K562 (cell line): ENCODE results near the gene BSCL2. TPM values are rescaled to one million over a fixed set of nuclear protein-coding genes. Genes with fewer than 3 reads are reported as not detected.

Experiments
- ARNT ChIP-seq, 2 experiments: fragments of 450-650 bp; IDR thresholded peaks; 2 replicates each; pipeline ENCODE4 v1.6.1; 2016; ENCODE audit warnings: mild to moderate bottlenecking in 1 of 2
- ATF3 ChIP-seq, 2 experiments: fragments of 450-650 bp in 1 of 2; sonication (generic) in 1 of 2; formaldehyde crosslinking in 1 of 2; IDR thresholded peaks in 1 of 2; conservative IDR thresholded peaks in 1 of 2; 2 replicates each; pipeline versions ENCODE4 v1.6.1 to v1.8.1; 2016 to 2023; ENCODE audit warnings: mild to moderate bottlenecking in 2 of 2, moderate library complexity in 2 of 2, inconsistent platforms in 1 of 2, missing genetic modification reagents in 1 of 2
- CXXC5 ChIP-seq: fragments of 250-450 bp; sonication (Bioruptor Pico); IDR thresholded peaks from 2 replicates; pipeline ENCODE4 v1.8.0; 2022; ENCODE audit warnings: inconsistent platforms, mild to moderate bottlenecking, moderate library complexity
- E4F1 ChIP-seq: fragments of 250-450 bp; sonication (Bioruptor Pico); IDR thresholded peaks from 2 replicates; pipeline ENCODE4 v1.5.0; 2021; ENCODE audit warnings: mild to moderate bottlenecking, borderline replicate concordance
- FOXJ3 ChIP-seq: sonication (generic); formaldehyde crosslinking; IDR thresholded peaks from 2 replicates; pipeline ENCODE4 v1.4.0; 2020; ENCODE audit warnings: mild to moderate bottlenecking, missing genetic modification reagents
- HNRNPUL1 ChIP-seq: fragments of 200-400 bp; formaldehyde crosslinking; IDR thresholded peaks from 2 replicates; pipeline ENCODE4 v1.6.1; 2017; ENCODE audit warnings: low read length
- MCM3 ChIP-seq: fragments of 450-650 bp; IDR thresholded peaks from 2 replicates; pipeline ENCODE4 v1.6.1; 2016
- MIER1 ChIP-seq: fragments of 450-650 bp; IDR thresholded peaks from 2 replicates; pipeline ENCODE4 v1.6.1; 2016; ENCODE audit warnings: antibody characterized with exemption, mild to moderate bottlenecking, low read depth
- NCOA2 ChIP-seq, 2 experiments: fragments of 450-650 bp; IDR thresholded peaks; 2 replicates each; pipeline ENCODE4 v1.6.1; 2018; ENCODE audit warnings: mild to moderate bottlenecking in 2 of 2, moderate library complexity in 1 of 2; ENCODE audit not compliant: partially characterized antibody in 2 of 2
- NFIX ChIP-seq: fragments of 250-450 bp; sonication (Bioruptor Pico); IDR thresholded peaks from 2 replicates; pipeline ENCODE4 v1.4.0; 2020; ENCODE audit warnings: low read depth, mild to moderate bottlenecking, moderate library complexity
- RCOR1 ChIP-seq, 2 experiments: IDR thresholded peaks; 2 replicates each; pipeline ENCODE4 v1.6.1; 2012; ENCODE audit warnings: low read depth in 2 of 2, low read length in 2 of 2, borderline replicate concordance in 1 of 2, improper control_type of control experiment in 1 of 2
- RNF2 ChIP-seq: sonication (generic); IDR thresholded peaks from 2 replicates; pipeline ENCODE4 v1.6.1; 2016
- SFPQ ChIP-seq: fragments of 200-400 bp; formaldehyde crosslinking; IDR thresholded peaks from 2 replicates; pipeline ENCODE4 v1.6.1; 2017; ENCODE audit warnings: mild to moderate bottlenecking, low read depth, low read length, moderate library complexity
- USF2 ChIP-seq: sonication (generic); formaldehyde crosslinking; IDR thresholded peaks from 2 replicates; pipeline ENCODE4 v1.5.0; 2020; ENCODE audit warnings: missing genetic modification reagents
- ZC3H8 ChIP-seq: fragments of 450-650 bp; IDR thresholded peaks from 2 replicates; pipeline ENCODE4 v1.6.1; 2017
- ZEB2 ChIP-seq: fragments of 450-650 bp; IDR thresholded peaks from 2 replicates; pipeline ENCODE4 v1.6.1; 2016
- ZFP36 ChIP-seq: fragments of 150-350 bp; IDR thresholded peaks from 2 replicates; pipeline ENCODE4 v1.6.1; 2018; ENCODE audit warnings: low read length, low read depth; ENCODE audit not compliant: partially characterized antibody
- ZNF175 ChIP-seq: fragments of 200-800 bp; sonication (Bioruptor generic); IDR thresholded peaks from 2 replicates; pipeline ENCODE4 v1.6.1; 2016; ENCODE audit warnings: low read depth, mild to moderate bottlenecking, missing genetic modification characterization, missing compliant biosample characterization
- ZNF239 ChIP-seq: fragments of 250-450 bp; sonication (Bioruptor Pico); IDR thresholded peaks from 2 replicates; pipeline ENCODE4 v1.4.0; 2020; ENCODE audit warnings: mild to moderate bottlenecking
- ZNF449 ChIP-seq: fragments of 250-450 bp; sonication (Bioruptor Pico); IDR thresholded peaks from 2 replicates; pipeline ENCODE4 v1.8.0; 2022; ENCODE audit warnings: moderate library complexity, mild to moderate bottlenecking, inconsistent platforms
- polyA plus RNA-seq, 8 experiments: library from polyadenylated mRNA; depleted of rRNA in 4 of 8; stranded (reverse) in 5 of 8; unstranded in 3 of 8; fragments of >200 nt; fragmentation: Nextera tagmentation in 2 of 8; fragmentation: Illumina TruSeq in 1 of 8; extraction: Ambion mirVana in 2 of 8; extraction: Trizol in 1 of 8; gene quantifications; 2 replicates each; pipeline versions ENCODE4 v1.2.1 to v1.2.3, GENCODE V29; 2011 to 2014; ENCODE audit warnings: inconsistent platforms in 1 of 8, missing spikeins in 1 of 8
- total RNA-seq, 7 experiments: library from RNA; depleted of rRNA in 6 of 7; stranded (reverse); fragments of >200 nt in 6 of 7; fragmentation: Illumina TruSeq in 2 of 7; extraction: Trizol in 2 of 7; gene quantifications; 2 replicates each; pipeline versions ENCODE4 v1.2.1 to v1.2.3, GENCODE V29; 2011 to 2021; ENCODE audit warnings: low replicate concordance in 1 of 7

BSCL2 gene
- total and polyA plus RNA-seq, 9 of the 15 experiments (the other 6 are each of a cell fraction or from before 2014, with no cell fraction given), result 18.9 to 51.7 (median 35.2) TPM

- TF ChIP-seq ATF3 (IDR thresholded peaks at IDR 0.05) (no peak), ATF3 (CRISPR knock-in tag; conservative IDR thresholded peaks at IDR 0.05) (0 out of 2 replicates have a peak, but pooled peaks have one; percentile 39), RCOR1 (IDR thresholded peaks at IDR 0.05; ENCODE audit: borderline replicate concordance in 1 of 2, low read depth in 2 of 2, low read length in 2 of 2) (no peak), NFIX (CRISPR knock-in tag) (no peak), NCOA2 (IDR thresholded peaks at IDR 0.05; ENCODE audit: partially characterized antibody in 2 of 2) (no peak), ZNF239 (CRISPR knock-in tag) (no peak), ZEB2 (no peak), CXXC5 (peak; percentile 94), ZFP36 (no peak), MIER1 (no peak), RNF2 (no peak), MCM3 (no peak), ZNF175 (no peak), ARNT (IDR thresholded peaks at IDR 0.05) (no peak), ZNF449 (CRISPR knock-in tag) (no peak), HNRNPUL1 (no peak), FOXJ3 (no peak), USF2 (no peak), ZC3H8 (no peak), SFPQ (no peak), E4F1 (no peak)
Measured at GRCh38 chr11:62645946-62646824, 61.0 kb downstream of the BSCL2 start, which contains the start of gene GANAB (continued).
